HG03066 (cell line): ENCODE data around the gene ADGRD2.

Source experiments
- ATAC-seq: cut with Tn5 transposase; IDR thresholded peaks from one replicate; pipeline ENCODE4 v1.9.1; 2021; ENCODE audit warnings: low read depth; ENCODE audit not compliant: unreplicated experiment

Gene ADGRD2

DNA sequence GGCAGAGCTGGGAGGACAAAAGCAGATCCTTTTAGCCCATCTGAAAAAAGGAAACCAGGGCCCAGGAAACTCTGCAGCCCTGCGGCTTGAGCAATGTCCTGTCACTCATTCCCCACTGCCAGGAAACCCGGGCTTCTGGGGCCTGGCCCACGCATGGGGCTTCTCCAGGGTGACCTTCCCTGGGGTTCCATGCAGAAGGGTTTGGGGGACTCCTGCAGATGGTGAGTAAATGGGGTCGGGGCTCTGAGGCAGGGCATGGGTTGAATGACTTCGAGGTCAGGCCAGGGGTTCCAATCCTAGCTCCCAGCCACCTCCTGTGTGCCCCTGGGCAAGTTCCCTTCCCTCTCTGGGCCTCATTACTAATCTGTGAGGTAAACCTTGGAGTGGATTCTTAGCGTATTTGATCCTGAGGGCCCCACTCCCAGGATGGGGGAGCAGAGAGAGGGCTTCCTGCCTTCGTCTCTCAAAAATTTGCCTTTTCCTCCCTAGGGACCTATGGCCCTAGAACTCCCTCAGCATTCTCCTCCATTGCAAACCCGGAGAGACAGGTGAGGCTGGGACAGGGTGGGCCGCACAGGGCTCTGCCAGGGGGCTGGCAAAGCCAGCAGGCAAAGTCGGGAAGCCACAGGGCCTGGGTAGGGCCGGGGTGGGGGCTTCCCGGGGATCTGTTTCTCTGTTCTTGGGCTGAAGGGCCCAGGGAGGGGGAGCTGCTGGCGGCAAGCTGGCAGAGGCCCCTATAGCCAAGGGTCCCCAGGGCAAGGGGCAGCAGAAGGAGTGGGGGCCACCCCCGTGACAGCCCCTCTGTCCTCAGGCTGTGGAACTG is 25.8 kb downstream of the ADGRD2 start:
- no peak for ATAC-seq

DNA sequence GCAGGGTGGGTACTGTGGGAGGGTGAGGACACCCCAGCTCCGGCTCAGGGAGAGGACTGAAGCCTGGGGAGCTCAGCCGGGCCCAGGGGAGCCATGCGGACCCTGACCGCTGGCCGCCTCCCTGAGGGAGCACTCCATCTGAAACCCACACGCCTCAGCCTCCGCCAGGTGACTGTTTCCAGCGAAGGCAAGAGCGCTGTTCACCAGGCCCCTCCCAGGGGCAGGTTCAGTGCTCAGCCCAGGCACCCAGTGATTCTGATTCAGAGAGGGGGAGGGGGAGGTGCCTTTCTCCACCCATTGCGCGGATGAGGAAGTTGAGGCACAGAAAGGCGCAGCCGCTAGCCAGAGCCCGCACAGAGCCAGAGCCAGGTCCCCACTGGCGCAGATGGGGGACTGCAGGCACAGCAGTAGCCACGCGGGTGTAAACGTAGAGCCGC is 27.0 kb downstream of the ADGRD2 start:
- no peak for ATAC-seq

DNA sequence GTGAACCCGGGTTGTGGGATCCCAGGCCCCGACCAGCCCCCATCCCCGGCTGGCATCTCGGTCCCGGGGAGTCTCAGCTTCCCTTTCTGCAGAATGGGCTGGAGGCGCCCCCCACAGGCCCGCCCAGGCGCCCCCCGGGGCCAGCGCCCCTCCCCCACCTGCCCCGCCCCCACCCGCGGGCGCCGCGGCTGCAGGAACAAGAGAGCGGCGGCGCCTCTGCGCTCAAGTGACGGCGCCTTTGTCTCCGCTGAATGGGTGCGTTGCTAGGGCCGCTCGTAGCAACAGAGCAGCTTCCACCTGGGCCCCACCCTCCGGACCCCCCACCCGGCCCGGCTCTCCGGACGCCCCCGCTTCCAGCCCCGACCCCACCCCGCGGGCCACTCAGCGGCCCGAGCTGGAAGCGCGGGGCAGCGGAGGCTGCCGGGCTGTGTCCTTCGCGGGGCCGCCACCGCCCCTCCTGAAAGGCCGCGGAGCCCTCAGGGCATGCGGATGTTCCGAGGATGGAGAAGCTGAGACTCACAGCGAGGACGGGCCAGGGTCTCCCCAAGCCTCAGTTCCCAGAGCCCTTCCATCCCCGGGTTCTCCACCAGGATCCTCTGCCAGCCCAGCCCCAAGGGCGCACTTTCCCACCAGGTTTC is 27.5 kb downstream of the ADGRD2 start:
- no peak for ATAC-seq

DNA sequence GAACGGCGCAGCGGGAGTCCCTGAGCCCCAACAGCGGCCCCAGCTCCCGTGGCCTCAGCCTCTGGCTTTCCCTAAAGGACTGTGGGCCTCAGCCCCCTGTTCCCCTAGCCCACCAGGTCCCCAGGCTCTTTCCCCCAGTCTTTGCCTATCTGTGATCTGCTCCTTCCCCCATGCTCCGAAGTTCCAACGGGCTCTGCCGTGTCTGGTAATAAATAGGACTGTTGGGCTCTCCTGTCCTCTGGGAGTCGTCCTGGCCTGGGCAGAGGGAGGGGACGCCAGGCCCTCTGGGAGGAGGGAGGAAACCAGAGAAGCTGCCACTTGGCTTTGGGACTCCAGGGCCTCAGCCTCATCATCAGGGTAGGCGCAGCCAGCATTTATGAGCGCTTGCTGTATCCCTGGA is 28.1 kb downstream of the ADGRD2 start:
- no peak for ATAC-seq

DNA sequence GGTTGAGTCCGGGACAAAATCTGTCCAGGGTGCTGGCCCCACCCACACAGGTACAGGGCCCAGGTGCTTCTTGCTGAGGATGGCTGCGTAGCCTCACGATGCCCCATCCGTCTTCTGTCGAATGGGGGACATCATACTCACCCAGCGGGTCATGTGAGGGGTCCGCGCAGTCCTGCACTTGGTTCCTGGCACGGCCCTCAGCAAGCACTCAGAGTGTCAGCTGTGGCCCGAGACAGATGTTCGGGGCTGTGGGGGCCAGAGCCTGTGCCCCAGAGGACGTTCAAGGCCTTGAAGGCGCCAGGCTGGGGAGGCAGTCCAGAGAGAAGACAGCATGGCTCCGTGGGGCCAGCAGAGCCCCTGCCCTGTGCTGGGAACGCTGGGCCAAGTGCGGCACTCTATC is 29.1 kb downstream of the ADGRD2 start:
- ATAC-seq = no peak

DNA sequence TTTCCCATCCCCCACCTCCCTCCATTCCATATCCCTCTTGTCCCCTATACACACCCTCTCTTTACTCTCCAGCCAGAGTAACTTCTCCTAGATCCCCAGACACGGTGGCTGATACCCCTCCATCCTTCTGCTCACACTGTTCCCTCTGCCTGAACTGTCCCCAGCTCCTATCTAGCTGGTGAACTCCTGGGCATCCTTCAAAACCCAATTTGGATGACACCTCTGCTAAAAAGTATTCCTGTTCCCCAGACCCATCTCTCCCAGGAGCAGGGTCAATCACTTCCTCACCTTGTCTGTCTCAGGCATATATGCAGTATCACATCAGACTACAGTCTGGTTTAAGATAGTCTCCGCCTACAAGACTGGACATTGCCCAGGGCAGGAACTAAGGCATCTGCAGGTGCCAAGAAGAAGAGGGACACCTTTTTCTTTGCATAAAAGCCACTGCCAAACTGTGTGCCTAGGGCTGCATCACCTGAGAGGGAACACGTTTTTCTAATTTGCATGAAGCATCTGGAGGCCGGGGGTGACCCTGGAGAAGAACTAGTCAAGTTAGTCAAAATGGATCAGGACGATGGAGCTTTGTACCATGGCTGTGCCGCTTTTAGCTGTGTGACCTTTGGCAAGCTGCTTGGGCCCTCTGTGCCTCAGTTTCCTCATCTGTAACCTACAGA is 29.8 kb downstream of the ADGRD2 start:
- no peak for ATAC-seq

DNA sequence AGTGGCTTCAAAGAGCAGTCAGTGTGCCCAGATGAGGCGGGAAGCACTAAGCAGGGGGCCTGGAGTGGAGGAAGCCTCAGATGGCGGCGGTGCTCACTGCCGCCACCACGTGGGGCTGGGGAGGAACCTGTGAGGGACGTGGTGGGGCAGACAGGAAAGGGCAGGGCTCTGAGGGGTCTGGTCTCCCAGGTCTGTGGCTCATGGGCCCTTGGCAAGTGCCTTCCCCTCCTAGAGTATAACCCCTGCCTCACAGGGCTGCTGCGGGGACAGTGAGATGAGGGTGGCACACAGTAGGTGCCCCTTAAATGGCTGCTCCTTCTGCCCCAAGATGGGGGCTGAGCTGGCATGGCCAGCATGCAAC is 30.4 kb downstream of the ADGRD2 start:
- no peak for ATAC-seq

DNA sequence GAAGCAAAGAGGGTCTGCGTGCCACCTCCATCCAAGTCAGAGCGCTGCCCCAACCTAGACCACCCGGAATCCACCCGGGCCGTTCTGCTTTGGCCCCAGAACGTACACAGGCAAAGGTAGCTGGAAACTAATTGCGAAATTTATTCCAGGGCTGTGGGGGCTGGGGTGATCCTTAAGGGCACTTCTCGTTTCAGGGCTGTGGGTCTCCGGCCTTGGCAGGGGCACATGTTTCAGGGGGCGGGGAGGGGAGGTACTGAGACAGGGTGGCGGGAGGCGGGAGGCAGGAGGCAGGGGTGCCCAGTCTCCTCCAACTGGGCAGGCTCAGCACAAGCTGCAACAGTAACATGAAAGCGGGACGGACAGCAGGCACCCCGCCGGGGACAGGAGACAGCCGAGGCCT is 30.9 kb downstream of the ADGRD2 start:
- no peak for ATAC-seq

DNA sequence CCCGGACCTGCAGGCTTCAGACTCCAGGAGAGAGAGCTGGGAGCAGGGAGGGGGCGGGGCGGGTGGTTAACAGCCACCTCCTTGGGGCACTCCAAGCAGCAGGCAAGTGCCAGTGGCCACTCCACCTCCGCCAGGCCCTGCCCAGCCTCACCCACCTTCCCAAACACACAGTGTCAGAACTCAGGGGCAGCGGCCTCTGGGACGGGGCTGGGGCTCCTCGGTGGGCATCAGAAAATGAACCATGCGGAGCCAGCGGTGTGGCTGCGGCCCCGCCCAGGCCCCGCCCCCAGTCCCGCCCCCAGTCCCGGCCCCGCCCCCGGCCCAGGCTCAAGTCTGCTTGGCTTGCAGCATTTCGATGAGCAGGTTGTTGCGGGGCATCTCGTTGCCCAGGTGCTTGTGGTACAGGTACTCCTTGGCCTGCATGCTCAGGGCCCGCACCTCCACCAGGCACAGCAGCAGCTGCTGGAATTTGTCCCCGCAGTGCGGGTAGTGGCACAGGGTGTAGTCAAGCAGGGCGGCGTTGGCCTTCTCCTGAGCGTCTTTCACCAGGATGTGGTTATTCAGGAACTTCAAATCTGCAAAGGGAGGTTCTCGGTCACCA is 32.3 kb downstream of the ADGRD2 start:
- no peak for ATAC-seq

DNA sequence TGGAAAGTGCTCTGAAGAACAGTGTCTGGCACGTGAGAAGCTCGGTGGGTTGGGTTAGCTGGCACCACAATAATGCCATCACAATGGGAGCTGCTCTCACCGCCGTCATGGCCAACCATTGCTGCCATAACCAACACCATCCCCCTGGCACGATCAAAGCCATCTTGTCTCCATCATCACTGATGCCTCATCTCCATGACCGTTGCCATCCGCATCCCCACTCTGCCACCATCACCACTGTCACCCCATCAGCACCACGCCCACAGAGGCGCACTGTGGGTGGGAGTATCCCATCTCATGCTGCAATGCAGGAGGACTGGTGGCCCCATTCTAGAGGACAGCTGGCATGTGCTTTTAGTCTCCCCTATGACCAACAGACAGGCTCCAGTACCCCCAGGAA is 33.2 kb downstream of the ADGRD2 start:
- ATAC-seq = no peak

DNA sequence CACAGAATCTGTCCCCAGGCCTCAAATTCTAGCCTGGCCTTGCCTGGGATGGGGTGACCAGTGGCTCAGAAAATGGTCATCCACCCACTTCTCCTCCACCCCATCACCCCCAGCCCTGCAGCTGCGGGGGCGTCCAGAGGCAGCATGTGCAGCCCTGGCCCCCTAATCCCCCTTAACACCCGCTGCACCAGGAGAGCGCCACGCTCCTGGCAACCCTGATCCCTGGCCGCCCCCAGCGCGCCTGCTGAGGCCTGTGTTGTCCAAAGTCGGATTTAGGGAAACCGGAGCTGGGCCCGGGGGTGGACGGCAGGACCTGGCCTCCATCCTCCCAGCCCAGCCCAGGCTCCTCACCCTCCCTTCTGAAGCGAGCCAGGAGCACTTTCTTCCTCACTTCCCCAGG is 35.0 kb downstream of the ADGRD2 start:
- ATAC-seq = no peak

DNA sequence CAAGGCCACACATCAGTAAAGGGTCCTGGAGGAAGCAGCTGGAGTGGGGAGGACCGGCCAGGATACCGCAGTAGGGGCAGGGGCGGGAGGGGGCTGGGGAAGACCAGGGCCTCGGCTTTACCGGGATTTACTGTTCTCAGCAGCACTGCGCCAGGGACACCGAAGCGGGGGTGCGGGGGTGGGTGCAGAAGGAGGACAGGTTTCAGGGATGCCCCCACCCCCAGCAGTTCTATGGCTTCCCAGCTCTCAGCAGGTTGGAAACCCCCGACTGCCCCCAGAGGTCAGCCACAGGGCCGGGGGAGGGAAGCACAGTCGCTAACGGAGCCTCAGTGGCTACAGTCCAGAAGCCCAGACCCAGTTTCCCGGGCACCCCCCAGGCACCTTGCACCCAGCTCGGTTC is 35.7 kb downstream of the ADGRD2 start:
- ATAC-seq = no peak

DNA sequence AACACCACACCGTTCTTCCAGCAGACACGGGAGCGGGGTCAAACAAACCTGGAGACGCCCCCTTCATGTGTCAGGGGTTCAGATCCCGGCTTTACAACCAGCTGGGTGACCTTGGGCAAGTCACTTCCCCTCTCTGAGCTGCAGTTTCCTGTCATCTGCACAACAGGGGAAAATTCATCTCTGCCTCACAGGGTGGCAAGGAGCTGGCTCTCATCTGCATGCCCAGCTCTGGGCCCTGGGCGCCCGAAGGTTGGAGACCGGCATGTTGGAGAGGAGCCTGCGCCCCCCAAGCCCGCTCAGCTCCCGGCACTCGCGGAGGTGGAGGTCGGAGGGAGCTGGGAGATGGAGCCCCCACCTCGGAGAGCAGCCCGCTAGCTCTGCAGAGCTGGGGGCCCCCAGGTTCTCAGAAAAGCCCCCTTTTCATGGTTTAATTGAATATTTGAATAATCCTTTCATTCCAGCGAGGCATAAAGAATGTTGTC is 36.6 kb downstream of the ADGRD2 start:
- no peak for ATAC-seq

DNA sequence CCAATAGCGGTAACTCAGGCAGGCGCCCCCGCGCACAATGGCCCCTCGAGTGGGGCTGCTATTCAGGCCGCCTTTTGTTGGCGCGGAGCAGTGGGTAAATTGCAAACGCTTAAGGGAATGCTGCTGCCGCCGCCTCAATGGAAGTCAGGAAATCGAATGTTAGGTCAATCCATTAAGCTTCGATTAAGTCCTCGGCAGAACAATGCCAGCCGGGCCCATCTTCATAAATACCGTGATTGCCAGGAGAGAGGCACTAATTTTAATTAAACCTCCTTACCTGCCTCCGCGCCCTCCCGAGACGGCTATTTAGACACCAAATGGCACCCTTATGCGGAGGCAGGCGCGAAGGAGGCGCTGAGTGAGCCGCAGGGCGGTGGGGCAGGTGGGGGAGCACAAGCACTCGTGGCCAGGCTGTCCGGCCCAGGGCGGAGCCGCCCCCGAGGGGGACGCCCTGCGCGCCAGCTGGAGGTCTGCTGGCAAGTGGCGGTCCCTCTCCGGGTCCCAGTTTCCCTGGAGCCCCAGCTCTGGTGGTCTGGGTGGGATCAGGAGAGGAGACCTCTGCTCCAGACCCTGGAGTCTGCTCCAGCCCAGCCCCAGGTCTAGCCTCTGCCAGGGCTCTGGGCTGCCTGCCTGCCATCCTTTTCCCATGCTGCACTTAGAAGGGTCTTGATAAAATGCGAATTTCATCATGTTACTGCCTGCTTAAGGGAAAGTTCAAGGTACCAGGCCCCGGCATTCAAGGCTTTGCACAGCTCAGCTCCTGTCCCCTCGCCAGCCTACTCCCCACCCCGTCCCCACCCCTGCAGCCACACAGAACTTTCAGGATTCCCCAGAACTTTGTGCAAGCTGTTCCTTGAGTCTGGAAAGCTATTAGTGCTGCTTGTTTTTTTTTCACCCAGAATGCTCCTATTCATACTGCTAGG is 37.3 kb downstream of the ADGRD2 start:
- no peak for ATAC-seq

DNA sequence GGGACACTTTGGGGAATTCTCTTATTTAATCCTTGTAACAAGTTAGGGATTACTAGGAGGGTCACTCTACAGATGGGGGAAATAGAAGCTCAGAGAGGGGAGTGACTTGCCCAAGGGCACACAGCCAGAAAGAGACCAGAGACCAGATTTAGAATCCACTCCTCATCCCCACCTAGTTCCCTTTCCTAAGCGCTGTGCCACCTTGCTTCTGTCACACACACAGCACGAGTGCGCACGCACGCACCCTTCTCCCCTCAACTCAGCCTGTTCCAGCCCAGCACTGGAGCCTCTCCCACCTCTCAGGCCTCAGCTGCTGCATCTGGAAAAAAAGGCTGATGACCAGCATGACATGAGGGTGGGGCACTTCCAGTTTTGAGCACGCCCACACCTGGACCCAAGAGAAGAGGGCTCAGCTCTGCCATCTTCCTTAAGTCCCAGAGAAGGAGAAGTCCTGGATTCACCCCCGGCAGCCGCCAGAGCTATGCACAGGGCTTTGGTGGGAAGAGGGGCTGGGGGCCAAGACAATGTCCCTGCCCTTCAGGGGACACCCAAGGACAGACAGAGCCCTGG is 38.5 kb downstream of the ADGRD2 start:
- ATAC-seq = no peak

DNA sequence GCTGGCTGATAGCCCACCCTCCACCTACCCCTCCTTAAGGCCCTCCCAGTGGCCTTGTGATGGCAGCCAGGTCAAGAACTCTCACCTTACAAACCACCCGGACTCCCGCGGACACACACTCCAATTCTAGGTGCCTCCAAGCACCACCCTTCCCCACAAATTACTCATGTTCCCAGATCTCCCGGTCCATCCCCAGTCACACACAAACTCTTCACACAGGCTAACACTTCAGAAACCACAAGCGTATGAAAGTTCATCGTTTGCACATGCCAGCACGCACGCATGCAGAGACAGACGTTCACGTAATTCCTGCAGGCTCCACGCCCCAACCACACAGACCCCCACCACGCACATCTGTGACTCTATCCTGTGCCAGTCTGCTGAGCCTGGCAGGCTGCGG is 39.0 kb downstream of the ADGRD2 start:
- no peak for ATAC-seq

DNA sequence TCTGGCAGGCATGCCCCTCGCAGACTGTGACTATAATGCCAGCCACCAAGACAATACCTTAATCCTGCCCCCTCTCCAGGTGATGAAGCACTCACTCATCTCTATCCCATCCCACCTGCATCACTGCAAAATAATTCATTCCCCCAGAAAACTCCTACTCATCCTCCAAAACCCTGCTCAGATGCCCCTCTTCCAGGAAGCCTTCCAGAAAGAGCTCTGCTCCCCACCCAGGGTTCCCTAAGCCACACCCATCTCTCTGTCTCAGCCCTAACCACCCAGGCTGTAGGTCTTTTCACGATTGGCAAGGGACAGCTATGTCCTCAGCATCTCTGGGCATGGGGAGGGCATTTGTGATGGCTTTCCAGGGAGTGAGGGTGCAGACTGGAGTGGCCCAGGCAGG is 39.8 kb downstream of the ADGRD2 start:
- ATAC-seq = no peak

DNA sequence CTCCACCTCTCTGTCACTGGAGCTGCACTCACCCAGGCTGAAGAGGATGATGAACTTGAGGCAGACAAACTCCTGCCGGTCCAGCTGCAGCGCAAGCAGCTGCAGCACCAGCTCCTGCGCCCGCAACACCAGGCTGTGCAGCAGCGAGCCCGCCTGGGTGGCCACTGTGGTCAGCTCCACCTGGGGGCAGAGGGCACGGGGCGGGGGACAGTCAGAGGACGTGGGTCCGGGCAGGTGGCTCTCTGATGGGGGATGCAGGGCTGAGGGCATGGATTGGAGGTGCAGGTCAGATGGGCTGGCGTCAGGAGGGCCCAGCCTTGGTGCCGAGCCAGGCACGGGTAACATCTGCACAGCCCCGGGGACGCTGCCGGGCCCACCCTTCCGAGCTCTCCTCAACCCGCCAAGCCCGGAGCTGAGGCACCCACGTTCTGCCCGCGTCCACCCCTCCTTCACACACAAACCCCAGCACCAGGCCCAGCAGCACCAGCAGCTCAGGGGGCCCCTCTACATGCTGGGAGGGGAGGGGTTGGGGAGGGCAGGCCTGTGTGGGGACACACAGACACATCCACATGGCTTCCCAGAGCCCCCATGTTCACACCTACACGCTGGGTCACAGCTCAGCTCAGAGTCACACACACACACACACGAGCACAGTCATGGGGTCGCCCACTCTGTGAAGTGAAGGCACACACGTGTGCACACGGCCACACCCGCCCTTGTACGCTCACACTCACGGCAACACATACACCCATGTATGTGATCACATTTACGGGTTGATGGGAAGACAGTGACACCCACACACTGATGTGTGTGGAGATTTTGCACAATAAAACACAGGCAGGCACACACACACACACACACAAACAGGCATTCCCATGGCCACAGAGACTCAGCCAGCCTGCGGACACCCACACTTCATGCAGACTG is 41.1 kb downstream of the ADGRD2 start:
- no peak for ATAC-seq

DNA sequence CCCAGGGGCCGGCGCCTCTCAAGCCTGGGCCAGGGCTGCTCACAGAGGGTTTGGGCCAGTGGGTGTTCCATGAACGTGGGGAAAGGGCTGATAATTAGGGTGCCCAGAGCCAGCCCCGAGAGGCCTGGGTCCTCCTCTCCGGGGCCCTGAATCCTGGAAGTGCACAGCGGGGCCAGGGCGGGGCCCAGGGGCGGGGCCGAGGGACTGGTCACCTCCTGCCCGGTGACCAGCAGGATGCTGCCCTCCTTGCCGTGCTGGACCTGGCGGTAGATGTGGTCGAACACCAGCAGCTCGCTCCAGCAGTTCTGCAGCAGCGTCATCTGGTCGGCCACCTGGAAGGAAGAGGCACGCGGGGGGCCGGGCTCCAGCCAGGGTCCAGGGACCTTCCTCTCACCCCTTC is 42.6 kb downstream of the ADGRD2 start:
- ATAC-seq = no peak
